ENCODE data around the gene MED26.

Gene MED26

DNA sequence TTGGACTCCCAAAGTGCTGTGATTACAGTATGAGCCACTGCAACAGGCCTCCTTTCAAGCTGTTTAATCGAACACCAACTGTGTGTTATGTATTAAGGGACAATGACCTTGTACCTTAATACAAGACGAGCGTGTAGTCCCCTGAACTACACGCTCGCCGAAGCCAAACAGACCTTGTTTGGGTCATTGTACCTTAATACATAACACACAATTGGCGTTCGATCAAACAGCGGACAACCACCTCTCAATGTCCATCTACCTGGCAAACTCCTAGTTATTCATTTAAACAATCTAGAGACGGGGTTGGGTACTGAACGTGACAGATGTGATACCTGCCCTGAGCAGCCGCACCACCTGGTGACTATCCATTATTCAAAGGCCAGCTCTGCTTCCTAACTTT is 87.1 kb downstream of the MED26 start:
- no peak for DNase-seq (ENCODE audit: low read depth, low spot score)

DNA sequence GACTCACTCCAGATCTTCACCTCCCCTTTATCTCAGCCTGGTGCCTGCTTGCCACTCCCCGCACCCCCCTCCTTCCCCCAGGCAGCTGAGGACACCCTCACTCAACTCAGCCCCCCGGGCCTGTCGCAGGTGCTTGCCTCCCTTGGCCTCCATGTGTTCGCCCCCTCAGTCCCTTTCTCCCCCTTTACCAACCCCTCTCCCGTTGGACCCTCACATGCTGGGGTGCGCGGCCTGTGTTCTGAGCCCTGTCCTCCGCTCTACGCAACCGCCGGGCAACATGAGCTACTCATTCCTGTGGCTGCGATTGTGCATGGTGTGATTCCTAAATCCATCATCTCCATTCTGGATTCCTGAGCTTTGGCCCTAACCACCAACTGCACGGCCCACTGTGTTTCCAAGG is 90.9 kb downstream of the MED26 start:
- no peak for DNase-seq (ENCODE audit: low read depth, low spot score)

DNA sequence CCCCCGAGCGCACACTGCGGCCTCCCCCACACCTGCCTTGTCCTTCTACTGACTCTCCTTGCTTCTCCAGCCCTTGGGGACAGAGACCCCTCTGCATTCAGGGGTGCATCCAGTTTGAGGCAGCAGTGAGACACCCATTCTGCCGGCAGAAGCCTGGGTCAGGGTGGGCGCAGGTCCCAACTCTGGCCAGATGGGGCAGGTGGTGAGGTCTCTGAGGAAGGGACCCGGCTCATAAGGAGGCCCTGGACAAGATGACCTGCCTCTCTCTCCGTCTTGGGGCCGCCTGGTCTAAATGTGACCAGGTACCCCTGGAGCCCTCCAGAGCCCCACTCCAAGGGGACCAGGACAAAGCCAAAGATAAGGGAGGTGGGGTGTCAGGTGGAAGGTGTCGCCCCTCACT is 91.9 kb downstream of the MED26 start:
- DNase-seq (ENCODE audit: low read depth, low spot score), result no peak

DNA sequence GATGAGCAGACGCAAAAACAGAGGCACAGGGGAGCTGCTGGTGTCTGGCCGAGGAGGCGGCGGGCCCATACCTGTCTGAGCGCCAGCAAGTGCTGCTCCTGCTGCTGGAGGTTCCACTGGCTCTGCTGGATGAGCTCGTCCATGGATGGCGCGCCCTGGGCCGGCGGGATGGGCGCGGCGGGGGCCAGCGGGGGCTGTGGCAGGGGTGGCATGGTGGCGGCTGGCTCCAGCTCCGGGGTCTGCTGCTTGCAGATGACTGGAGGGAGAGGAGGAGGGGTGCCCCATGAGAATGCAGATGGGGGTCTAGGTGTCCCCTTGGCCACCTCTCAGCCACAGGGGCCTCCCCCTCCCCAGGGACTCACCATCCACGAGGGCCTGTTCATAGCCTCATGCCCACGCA is 92.6 kb downstream of the MED26 start:
- DNase-seq (ENCODE audit: low read depth, low spot score), result no peak

DNA sequence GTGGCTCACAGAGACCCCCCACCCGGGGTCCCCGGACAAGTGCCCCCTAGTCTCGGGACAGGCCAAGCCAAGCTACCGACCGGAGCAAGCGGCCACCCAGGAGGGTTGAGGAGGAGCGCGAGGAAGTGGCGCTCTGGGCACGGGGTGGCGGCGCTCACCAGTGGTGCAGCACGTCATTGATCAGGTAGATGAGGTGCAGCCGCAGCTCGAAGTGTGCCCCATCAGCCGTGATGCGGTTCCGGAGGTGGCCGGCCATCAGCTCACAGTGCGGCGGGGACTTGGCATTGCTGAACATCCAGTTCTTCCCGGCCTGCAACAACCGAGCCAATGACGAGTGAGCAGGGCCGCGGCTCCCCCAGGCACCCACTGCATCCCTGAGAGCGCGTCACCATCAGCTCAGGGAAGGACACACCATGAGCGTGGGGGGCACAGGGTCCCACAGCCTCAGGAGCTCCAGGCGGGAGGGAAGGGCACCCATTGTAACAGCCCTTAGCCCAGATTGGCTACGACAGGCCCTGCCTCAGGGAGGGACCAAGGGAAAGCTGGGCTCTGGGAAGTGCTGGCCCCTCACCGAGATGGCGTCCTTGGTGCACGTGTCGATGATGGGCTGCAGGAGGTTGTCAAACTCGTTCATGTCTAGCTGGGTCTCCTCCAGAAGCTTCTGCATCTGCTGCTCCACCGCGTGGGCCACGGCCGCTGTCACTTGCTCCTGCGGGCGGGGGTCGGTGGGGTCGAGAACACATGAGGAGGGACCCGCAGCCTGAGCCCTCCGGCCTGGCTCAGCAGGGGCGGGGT is 95.4 kb downstream of the MED26 start:
- DNase-seq (ENCODE audit: low read depth, low spot score), result no peak

DNA sequence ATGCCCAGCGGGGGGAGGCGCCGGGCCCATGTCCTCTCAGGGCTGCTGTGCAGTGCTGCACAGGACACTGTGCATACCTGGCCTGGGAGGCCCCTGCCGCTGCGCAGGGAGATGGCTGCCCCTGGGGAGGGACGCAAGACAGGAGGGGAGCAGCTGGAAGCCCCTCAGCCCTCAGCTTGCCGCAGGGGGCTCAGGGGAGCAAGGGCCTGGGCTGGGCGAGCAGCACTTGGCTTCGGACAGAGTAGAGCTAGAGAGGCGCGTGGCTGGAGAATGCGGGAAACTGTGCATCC is 96.7 kb downstream of the MED26 start:
- no peak for DNase-seq (ENCODE audit: low read depth, low spot score)

DNA sequence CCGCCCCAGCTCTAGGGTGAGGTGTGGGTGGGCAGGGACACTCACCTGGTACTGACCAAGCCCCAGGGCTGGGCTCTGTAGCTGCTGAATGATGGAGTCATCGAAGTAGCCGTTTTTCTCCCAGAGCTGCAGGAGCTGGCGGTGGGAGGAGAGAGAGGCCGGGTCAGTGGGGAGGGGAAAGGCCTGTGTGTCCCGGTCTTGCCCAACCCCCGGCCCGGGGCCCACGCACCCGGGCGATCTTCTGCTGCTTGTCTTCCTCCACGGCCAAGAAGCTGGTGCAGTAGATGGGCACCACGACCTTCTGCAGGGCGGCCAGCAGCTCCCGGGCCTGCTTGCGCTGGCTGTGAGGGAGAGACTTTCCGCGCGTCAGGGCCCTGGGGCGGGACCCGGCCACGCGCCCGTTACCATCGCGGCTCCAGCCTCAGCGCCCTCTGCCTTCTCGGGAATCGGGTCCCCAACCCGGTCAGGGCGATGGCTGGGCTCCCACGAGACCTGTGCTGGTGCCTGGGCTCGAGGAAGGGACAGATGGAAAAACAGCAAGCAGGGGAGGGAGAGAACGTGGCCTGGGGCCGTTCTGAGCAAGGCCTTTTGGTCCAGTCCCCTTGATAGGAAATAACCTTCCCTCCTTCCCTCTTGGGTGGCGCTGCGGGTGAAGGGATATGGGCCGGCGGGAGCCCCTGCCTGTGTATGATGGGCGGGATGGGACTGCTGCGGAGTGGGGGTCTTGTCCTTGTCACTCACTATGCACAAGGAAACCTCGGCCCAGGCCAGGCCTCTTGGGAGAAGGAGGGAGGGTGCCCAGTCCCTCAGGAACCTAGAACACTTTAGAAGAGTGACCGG is 97.2 kb downstream of the MED26 start:
- no peak for DNase-seq (ENCODE audit: low read depth, low spot score)

DNA sequence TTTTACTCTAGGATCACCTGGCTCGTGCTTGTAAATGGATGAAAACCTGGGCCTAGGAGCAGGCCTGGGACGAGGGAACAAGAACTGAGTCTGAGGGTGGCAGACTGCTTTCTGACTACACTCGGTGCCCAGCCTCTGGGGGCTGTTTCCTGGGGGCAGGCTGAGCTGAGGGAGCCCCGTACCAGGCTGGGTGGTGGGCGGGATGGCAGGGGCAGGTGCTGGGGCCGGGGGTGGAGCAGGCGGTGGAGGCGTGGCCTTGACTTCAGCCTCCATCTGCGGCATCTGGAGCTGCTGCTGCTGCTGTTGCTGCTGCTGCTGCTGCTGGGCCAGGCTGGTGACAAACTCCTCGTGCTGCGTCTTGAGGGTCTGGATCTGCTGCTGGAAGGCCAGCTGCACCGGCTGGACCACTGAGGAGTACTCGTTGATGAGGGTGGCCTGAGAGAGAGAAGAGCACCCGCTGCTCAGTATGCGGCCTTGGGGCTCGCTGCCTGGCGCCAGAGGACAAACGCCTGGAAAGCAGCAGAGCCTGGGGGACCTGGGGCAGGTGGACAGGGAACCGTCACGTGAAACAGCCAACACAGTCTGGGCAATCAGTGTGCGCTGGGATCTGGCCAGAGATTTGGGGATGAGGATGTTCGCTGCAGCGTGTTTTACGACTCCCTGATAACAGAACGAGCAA is 98.4 kb downstream of the MED26 start:
- no peak for DNase-seq (ENCODE audit: low read depth, low spot score)

DNA sequence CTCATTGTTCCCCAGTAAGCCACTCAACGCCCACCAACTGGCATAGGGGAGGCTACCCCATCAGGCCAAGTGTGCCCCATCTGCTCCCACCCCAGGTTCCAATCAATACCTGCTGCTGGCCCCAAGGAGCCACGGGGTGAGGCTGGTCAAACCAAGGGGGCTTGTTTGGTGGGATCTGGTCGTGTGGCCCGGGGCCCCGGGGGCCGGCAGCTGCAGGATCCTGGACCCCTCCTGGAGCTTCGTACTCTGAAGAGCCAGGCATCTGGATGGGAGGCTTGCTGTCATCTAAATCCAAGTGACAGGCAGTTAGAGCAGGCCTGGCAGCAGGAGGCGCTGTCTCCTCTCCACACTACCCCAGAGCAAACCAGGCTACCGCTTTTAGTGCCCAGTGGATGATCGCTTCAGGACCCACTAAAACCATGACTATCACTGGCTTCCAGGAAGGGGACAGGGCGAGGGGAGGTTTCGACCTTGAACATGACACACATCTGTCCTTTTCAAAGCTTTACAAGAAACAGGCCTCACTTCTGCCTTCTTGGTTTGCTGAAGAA is 100.0 kb downstream of the MED26 start:
- no peak for DNase-seq (ENCODE audit: low read depth, low spot score)

DNA sequence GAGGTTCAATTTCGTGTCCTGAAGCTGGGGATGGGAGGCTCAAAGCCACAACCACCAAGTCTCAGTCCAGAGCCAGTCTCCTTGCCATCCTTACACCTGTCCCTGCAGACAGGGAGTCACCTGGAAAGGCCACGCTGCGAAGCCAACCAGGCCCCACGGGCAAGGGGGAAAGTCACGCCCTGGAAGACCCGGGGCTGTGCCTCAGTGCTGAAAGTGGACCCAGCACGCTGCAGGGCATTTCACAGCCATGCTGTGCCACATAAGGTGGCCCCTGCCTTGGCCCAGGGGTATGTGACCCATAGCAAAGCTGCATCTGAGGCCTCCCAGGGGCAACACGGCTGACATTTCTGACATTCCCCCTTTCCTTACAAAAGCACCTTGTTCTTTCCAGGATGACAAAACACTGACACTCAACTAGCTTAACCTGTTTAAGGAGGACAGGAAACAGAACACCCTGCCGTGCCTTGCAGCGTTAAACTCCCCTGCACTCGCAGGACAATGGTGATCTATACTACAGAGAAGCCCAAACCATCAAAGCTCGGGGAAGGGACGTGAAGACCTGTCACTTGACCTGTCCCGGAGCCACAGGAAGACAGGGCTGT is 100.6 kb downstream of the MED26 start:
- no peak for DNase-seq (ENCODE audit: low read depth, low spot score)

DNA sequence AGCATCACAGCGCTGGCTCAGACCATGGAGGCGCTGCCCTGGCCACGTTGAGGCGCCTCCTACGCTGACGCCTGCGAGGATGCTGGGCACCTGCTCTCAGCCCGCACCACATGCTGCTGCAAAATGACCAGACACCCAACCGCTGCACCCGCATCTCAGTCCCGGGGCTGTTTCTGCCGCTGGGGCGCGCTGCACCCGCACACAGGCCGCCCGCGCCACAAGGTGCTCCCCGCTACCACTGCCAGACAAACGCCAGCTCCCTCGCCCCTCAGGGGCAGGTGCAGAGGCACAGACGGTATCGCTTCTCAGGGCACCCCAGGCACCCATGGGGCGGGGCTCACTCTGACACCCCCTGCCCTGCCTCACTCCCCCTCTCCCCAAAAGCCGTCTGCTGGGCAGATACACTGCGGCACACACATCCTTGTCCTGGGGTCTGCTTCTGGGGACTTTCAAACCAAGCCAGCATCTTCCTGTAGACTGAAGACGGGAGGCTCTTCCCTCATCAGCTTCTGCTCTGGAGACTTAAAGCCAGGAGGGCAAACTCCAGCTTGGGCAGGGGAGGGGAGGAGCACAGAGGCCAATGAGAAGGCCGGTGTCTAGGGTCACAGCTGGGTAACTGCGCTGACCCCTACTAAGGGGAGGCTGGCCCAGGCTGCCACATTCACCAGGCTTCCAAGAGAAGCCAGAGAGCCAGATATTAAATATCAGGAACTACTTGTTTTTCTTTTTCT is 102.1 kb downstream of the MED26 start:
- DNase-seq (ENCODE audit: low read depth, low spot score), result no peak

DNA sequence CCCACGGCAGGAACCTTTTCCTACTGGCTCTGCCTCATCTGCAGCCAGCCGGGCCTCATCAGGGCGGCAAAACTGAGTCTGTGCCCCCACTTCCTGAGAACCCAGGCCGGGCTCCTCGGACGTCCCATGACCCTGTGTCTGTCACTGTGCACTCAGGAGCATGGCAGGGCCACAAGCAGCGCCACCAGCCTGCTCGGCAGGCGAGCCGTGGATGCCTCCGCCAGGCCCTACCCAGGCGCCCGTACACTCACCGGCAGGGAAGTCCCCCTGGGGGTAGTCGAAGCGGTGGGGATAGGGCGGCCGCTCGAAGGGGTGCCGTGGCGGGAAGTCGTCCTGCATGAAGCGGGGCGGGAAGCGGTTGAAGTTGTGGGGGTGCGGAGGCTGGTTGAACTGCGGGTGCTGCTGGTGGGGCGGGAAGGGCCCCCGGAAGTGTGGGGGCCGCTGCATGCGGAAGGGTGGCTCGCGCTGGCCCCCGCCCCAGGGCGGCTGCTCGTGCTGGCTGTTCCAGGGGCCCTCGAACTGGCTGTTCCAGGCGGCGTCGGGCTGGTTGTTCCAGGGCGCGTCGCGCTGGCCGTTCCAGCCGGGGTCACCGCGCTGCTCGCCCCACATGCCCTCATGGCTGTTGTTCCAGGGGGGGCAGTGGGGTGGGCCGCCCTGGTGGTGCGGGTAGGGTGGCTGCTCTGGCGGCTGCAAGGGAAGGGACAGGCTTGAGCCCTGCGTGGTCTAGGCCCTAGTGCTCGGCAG is 102.8 kb downstream of the MED26 start:
- no peak for DNase-seq (ENCODE audit: low read depth, low spot score)

Measured in activated CD4-positive, CD25-positive, alpha-beta regulatory T cell treated with anti-CD3 and anti-CD28 coated beads, Interleukin-2, amount 50 U/mL, for 16 hours (primary cell).